Esophagus squamous epithelium (tissue), 4 donors: ENCODE data around the gene YBX1.

ENCODE experiments used
- CTCF ChIP-seq, 6 experiments: fragments of 450-650 bp in 4 of 6; fragments of 200-600 bp in 2 of 6; sonication (generic) in 2 of 6; IDR thresholded peaks; one replicate each; pipeline ENCODE4 v1.5.1; 2016 to 2019; ENCODE audit warnings: antibody characterized with exemption in 6 of 6, mild to moderate bottlenecking in 4 of 6, moderate library complexity in 4 of 6
- POLR2A ChIP-seq, 4 donors: fragments of 450-650 bp; IDR thresholded peaks; one replicate each; pipeline ENCODE4 v1.6.1; 2017; ENCODE audit warnings: antibody characterized with exemption in 4 of 4, mild to moderate bottlenecking in 4 of 4, moderate library complexity in 3 of 4

DNA sequence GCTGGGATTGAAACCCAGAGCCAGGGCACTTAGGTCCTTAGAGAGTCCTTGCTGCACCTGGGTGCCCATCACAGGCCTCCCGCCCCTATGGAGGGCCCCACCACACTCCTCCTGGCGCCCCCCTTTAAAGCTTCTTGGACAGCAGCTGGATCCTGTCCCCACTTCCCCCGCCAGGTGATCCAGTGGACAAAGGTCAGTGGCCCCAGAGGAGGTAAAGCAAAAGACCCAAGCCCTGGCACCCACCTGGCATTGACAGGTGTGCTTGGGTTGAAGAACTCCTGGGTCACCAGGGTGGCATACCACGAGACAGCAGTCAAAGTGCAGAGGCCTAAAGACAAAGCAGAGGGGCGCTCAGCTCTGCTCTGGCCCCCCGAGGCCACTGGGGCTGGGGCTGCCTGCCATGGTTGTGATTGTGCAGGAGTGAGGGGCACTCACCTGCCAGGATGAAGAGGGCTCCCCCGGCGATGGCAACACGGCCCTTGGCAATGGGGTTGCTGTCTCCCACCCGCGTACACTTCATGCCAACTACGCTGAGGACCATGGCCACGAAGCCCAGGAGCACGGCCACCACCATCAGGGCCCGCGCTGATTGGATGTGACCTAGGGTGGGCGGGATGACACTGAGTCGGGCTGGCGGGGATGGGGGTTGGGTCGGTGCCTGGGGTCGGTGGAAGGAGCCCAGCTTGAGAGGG, 55.9 kb downstream of the YBX1 start:
- no peak for TF ChIP-seq CTCF (IDR thresholded peaks at IDR 0.05)
- TF ChIP-seq POLR2A (IDR thresholded peaks at IDR 0.05), result no peak
